Adipocyte (in vitro differentiated cells): ENCODE results near the gene SLC22A7.

Experiments used
- DNase-seq: peaks from one replicate; pipeline ENCODE4 v3.0.0-alpha.2; 2015; ENCODE audit warnings: low read depth
- H3K27me3 ChIP-seq: replicated peaks from 2 replicates; pipeline ENCODE4 v1.7.0; 2013; ENCODE audit warnings: mild to moderate bottlenecking, low read length, moderate library complexity; ENCODE audit not compliant: control insufficient read depth, insufficient read depth
- H3K36me3 ChIP-seq: 2 replicates; pipeline ENCODE4 v1.7.0; 2013; ENCODE audit warnings: low read length, mild to moderate bottlenecking, moderate library complexity; ENCODE audit not compliant: control insufficient read depth, insufficient read depth, severe bottlenecking
- H3K4me1 ChIP-seq: 2 replicates; pipeline ENCODE4 v1.7.0; 2013; ENCODE audit warnings: mild to moderate bottlenecking, low read length, moderate library complexity; ENCODE audit not compliant: control insufficient read depth, insufficient read depth
- H3K4me3 ChIP-seq: 2 replicates; pipeline ENCODE4 v1.7.0; 2013; ENCODE audit warnings: mild to moderate bottlenecking, low read length, moderate library complexity
- H3K9ac ChIP-seq: 2 replicates; pipeline ENCODE4 v1.7.0; 2013; ENCODE audit warnings: mild to moderate bottlenecking, low read length, moderate library complexity
- H3K9me3 ChIP-seq: 2 replicates; pipeline ENCODE4 v1.7.0; 2013; ENCODE audit warnings: mild to moderate bottlenecking, low read length, moderate library complexity; ENCODE audit not compliant: control insufficient read depth

Gene SLC22A7

GRCh38 chr6:43286980-43287716 is 10.9 kb upstream of the SLC22A7 start:
- DNase-seq = no peak
- Histone ChIP-seq H3K4me3 (no peak overlapping the region), H3K27me3 (peaks cover 30% of the 10 kb centered on the region), H3K9me3 (no peaks in the 10 kb centered on the region), H3K36me3 (no peaks in the 10 kb centered on the region), H3K4me1 (no peaks in the 10 kb centered on the region), H3K9ac (no peak overlapping the region)

GRCh38 chr6:43287717-43288679 is 10.1 kb upstream of the SLC22A7 start:
- H3K36me3 ChIP-seq = no peaks in the 10 kb centered on the region
- H3K4me1 ChIP-seq = no peaks in the 10 kb centered on the region
- H3K9me3 ChIP-seq = no peaks in the 10 kb centered on the region
- H3K27me3 ChIP-seq = peaks cover 22% of the 10 kb centered on the region
- H3K4me3 ChIP-seq = no peak overlapping the region
- no peak overlapping the region for H3K9ac ChIP-seq
- DNase-seq = no peak

- no peak overlapping the region for H3K4me3 ChIP-seq
- H3K27me3 ChIP-seq = peaks cover 30% of the 10 kb centered on the region
- no peaks in the 10 kb centered on the region for H3K4me1 ChIP-seq
- no peaks in the 10 kb centered on the region for H3K9me3 ChIP-seq
- no peaks in the 10 kb centered on the region for H3K36me3 ChIP-seq
- no peak overlapping the region for H3K9ac ChIP-seq
- DNase-seq = no peak
These were observed 7.6 kb upstream of the SLC22A7 start for GRCh38 chr6:43290339-43290904.

GRCh38 chr6:43290905-43291355 is 7.1 kb upstream of the SLC22A7 start:
- DNase-seq = no peak
- H3K9ac ChIP-seq = no peak overlapping the region
- H3K36me3 ChIP-seq = no peaks in the 10 kb centered on the region
- no peaks in the 10 kb centered on the region for H3K4me1 ChIP-seq
- no peaks in the 10 kb centered on the region for H3K9me3 ChIP-seq
- no peak overlapping the region for H3K4me3 ChIP-seq
- peaks cover 28% of the 10 kb centered on the region for H3K27me3 ChIP-seq

GRCh38 chr6:43291708-43292107 is 6.4 kb upstream of the SLC22A7 start:
- Histone ChIP-seq H3K27me3 (peaks cover 24% of the 10 kb centered on the region), H3K4me1 (no peaks in the 10 kb centered on the region)

DNA sequence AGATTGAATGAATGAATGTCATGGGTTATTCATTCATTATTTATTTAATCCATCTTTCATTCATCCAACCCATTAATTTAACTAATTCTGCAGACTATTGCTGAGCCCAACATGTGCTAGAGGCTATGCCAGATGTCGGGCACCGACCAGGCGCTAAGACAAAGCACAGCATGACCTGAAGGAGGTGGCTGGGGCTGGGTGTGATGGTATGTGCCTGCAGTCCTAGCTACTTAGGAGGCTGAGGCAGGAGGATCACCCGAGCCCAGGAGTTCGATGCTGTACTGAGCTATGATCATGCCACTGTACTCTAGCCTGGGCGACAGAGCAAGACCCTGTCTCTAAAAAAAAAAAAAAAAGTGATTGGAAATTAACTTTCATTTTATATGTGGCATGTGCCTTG is 5.7 kb upstream of the SLC22A7 start:
- H3K9ac ChIP-seq = no peak overlapping the region
- no peaks in the 10 kb centered on the region for H3K9me3 ChIP-seq
- DNase-seq = no peak
- H3K36me3 ChIP-seq = no peaks in the 10 kb centered on the region
- H3K27me3 ChIP-seq = peaks cover 28% of the 10 kb centered on the region
- H3K4me3 ChIP-seq = no peak overlapping the region
- no peaks in the 10 kb centered on the region for H3K4me1 ChIP-seq

More at GRCh38 chr6:43291708-43292107, 6.4 kb upstream of the SLC22A7 start:
- no peak overlapping the region for H3K4me3 ChIP-seq
- no peak overlapping the region for H3K9ac ChIP-seq
- H3K36me3 ChIP-seq = no peaks in the 10 kb centered on the region
- no peak for DNase-seq
- H3K9me3 ChIP-seq = no peaks in the 10 kb centered on the region

GRCh38 chr6:43292763-43293318 is 5.2 kb upstream of the SLC22A7 start:
- Histone ChIP-seq H3K4me3 (no peak overlapping the region), H3K36me3 (no peaks in the 10 kb centered on the region), H3K4me1 (no peaks in the 10 kb centered on the region), H3K9me3 (no peaks in the 10 kb centered on the region), H3K9ac (no peak overlapping the region), H3K27me3 (peaks cover 28% of the 10 kb centered on the region)
- DNase-seq = no peak

DNA sequence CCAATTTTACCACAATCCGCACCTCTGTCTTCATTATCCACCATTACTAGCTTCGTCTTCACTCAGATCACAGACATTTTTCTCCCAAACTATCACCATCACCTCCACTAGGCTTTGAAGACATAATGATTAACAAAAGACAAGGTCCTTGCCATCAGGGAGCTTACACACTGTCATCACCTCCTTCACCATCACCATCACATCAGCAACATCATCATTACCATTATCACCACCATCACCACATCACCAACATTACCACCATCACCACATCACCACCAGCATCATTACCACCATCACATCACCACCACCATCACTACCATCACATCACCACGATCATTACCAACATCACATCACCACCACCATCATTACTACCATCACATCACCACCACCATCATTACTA is 4.4 kb upstream of the SLC22A7 start:
- DNase-seq = no peak
- Histone ChIP-seq H3K36me3 (no peaks in the 10 kb centered on the region), H3K27me3 (peaks cover 31% of the 10 kb centered on the region), H3K9me3 (no peaks in the 10 kb centered on the region), H3K4me3 (no peak overlapping the region), H3K4me1 (no peaks in the 10 kb centered on the region), H3K9ac (no peak overlapping the region)

GRCh38 chr6:43294536-43294935 is 3.5 kb upstream of the SLC22A7 start:
- H3K9ac ChIP-seq = no peak overlapping the region
- no peaks in the 10 kb centered on the region for H3K9me3 ChIP-seq
- no peaks in the 10 kb centered on the region for H3K36me3 ChIP-seq
- H3K27me3 ChIP-seq = peaks cover 38% of the 10 kb centered on the region
- no peak for DNase-seq
- no peak overlapping the region for H3K4me3 ChIP-seq
- H3K4me1 ChIP-seq = no peaks in the 10 kb centered on the region

DNA sequence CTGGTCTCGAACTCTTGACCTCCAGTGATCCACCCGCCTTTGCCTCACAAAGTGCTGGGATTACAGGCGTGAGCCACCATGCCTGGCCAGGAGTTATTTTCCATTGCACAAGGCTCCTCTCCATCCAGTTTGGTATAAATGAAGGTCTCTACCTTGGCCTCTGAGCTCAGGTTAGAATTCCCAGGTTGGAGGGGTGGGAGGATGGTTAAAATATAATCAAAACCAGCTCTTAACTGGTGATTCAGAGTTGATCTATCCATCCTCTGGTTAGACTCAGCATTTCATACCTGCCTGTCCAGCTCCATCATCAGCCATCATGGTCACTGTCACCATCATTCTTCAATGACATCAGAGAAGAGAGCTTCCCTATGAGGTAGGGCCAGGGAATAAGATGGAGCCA is 2.6 kb upstream of the SLC22A7 start:
- no peak overlapping the region for H3K4me3 ChIP-seq
- no peaks in the 10 kb centered on the region for H3K9me3 ChIP-seq
- DNase-seq = no peak
- H3K27me3 ChIP-seq = peaks cover 44% of the 10 kb centered on the region
- no peaks in the 10 kb centered on the region for H3K4me1 ChIP-seq
- no peak overlapping the region for H3K9ac ChIP-seq
- no peaks in the 10 kb centered on the region for H3K36me3 ChIP-seq
